Activated CD4-positive, alpha-beta T cell treated with anti-CD3 and anti-CD28 coated beads, Interleukin-2, Interleukin-4, amounts not matched to agents 100 ng/mL and 50 ng/mL, durations not matched to agents 16 hours and 8 hours (primary cell): ENCODE results near the gene CT47B1.
"Not testable (repeated sequence)": the region's sequence is repeated elsewhere in the genome, so short reads cannot be mapped to it uniquely, and the experiment has no call there.

Experiments
- DNase-seq: peaks from one replicate; pipeline ENCODE4 v3.0.0-alpha.2; 2020; ENCODE audit warnings: low spot score

The CT47B1 gene

DNA sequence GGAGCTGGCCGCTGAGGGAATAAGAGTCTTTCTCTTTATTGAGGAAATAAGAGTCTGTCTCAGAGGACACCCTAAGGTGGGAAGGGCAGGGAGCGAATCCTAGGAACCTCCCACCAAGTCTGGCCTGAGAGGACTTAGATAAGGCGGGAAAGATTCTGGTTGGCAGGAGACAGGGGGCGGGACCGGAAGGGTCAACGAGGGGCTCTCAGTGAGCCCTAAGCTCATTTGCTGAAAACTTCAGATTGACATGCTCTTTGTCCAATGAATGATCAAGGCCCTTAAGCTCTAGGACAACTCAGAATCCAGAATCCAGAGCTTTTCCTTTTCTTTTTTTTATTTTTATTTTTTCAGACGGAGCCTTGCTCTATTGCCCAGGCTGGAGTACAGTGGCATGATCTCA lies at the start of gene CT47B1:
Gene CT47B1 (minus strand): TSS at position 101 of the 400 bp plus-strand sequence. CDS start 196 bp downstream, outside the sequence.
- not testable (repeated sequence) for DNase-seq

GRCh38 chrX:120874678-120875557 lies 748 bp downstream of the CT47B1 start:
- no peak for DNase-seq

- no peak for DNase-seq
These were observed 18.4 kb downstream of the CT47B1 start for GRCh38 chrX:120857240-120857639.

DNA sequence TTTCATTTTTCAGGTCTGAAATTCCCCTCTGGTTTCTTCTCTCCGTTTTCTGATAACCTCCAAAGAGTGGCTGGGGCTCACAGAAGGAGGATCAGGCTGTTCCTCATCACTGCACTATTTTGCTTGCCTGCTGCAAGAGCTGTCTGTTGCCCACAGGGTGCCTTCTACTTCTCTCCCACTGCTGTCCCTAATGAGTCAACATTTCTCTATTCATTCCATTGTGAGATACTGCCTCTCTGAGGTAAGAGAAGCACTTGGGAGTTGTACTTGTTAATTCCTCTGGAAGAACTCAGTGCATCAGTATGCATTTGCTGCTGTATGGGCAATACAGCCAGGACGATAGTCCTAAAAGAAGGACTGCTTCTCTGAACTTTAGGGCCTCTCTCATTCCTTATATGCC lies 34.8 kb downstream of the CT47B1 start:
- no peak for DNase-seq

GRCh38 chrX:120839491-120839890 lies 36.2 kb downstream of the CT47B1 start:
- DNase-seq, result no peak

GRCh38 chrX:120827213-120827612 lies 48.5 kb downstream of the CT47B1 start:
- not testable (repeated sequence) for DNase-seq

DNA sequence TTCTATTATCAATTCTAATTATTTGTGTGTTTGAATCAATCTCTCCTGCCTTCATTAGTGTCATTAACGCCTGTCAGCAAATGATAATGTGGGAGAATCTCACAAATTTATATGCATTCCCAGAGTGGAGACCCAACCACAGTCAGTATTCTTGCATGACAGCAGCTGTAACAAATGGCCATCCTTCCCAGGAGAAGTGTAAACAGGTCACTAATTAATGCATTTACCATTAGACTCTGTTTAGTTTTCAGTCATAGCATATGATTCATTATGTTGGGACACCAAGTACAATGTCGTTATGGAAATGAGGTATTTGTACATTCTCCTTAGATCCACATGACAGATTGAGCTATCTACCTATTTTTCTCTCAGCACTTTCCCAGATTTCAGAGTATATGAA lies 50.5 kb downstream of the CT47B1 start:
- no peak for DNase-seq

DNA sequence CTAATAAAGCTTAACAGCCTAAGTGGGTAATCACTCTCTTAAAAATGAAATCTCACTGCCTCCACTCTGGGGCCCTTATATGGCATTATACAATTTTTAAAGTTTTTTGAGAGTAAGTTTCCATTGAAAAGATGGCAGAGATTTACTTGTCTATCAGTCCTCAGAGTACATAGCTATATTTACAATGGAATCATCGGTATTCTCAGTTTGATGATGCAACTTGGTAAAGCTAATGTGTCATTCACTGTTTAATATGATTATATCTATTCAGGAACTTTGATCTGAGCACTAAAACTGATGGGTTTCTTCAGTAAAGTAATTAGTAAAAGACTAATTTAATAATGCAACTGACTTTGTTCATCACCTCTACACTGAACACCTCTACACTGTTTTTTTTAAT lies 51.6 kb downstream of the CT47B1 start:
- no peak for DNase-seq

DNA sequence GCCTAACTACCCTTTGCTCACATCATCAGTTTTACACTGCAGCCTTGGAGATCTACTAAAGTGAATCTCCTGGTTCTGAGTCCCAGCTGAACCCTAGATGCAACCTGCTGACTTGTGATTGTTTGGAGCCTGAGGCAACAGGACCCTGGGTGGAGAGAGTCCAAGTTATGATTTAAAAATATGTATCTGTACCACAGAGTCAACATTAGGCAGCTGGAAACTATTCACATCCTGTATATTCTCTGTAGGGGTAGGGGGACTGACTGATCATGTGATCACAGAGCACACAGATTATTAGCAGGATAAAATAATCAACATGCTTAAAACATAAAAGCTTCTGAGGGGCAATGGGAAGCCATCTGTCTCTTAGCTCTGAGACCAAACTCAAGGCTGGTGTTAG lies 52.1 kb downstream of the CT47B1 start:
- no peak for DNase-seq
